Measurements from ENCODE around the gene NEGR1. TPM values are rescaled to one million over a fixed set of nuclear protein-coding genes. Genes with fewer than 3 reads are reported as not detected.

The NEGR1 gene
- total RNA-seq, 1 experiment from 2014 or later = 0.05 TPM

GRCh38 chr1:72056516-72056915 is 225.8 kb downstream of the NEGR1 start:
- H3K27me3 ChIP-seq (ENCODE audit: insufficient read depth, low read length) = no peaks in the 10 kb centered on the region
- no peaks in the 10 kb centered on the region for H3K36me3 ChIP-seq (ENCODE audit: control insufficient read depth in 1 of 2, insufficient read depth in 2 of 2, low read length in 2 of 2)
- H2AFZ ChIP-seq (ENCODE audit: low read depth, low read length, poor library complexity, severe bottlenecking) = no peak overlapping the region
- RAD21 ChIA-PET (ENCODE audit: low non-redundant PET in 1 of 2, low total read pairs in 2 of 2, uncharacterized antibody in 2 of 2, unreplicated experiment in 2 of 2) = no interaction called here
- H3K4me1 ChIP-seq (ENCODE audit: control insufficient read depth in 1 of 2, insufficient read depth in 2 of 2, low read length in 2 of 2) = no peaks in the 10 kb centered on the region
- H3K4me3 ChIP-seq (replicated peaks in 1 of 2; ENCODE audit: low read depth in 1 of 2, low read length in 2 of 2) = no peak overlapping the region
- DNase-seq (ENCODE audit: low read depth, low spot score) (no peak), ATAC-seq (no peak)
- H3K9ac ChIP-seq (ENCODE audit: low read length) = no peak overlapping the region
- POLR2A ChIA-PET = no interaction called here
- no peak overlapping the region for H3K4me2 ChIP-seq (ENCODE audit: low read length)
- peaks cover 3 to 10% of the 10 kb centered on the region in 2 experiments; a peak in 2 of 4 replicates for H3K9me3 ChIP-seq (ENCODE audit: control insufficient read depth in 1 of 2, insufficient read depth in 1 of 2, low read depth in 1 of 2, low read length in 2 of 2)
- no peak for TF ChIP-seq ELF1 (IDR thresholded peaks at IDR 0.05; ENCODE audit: borderline replicate concordance, low read depth)
- no peak for TF ChIP-seq RAD21 (IDR thresholded peaks at IDR 0.05; ENCODE audit: low read depth)
- TF ChIP-seq SIN3A (IDR thresholded peaks at IDR 0.05; ENCODE audit: low read depth) = no peak
- TF ChIP-seq SP1 (IDR thresholded peaks at IDR 0.05; ENCODE audit: low read depth) = no peak
- no peak for TF ChIP-seq MAX (IDR thresholded peaks at IDR 0.05)
- H3K9me2 ChIP-seq (ENCODE audit: insufficient read depth) = no peaks in the 10 kb centered on the region
- intact Hi-C loops (cut with micrococcal nuclease) = no loop called here
- H4K20me1 ChIP-seq (ENCODE audit: insufficient read depth) = no peaks in the 10 kb centered on the region
- no TSS peak for BruUV-seq (replicated peaks)
- no peak overlapping the region for H3K27ac ChIP-seq (ENCODE audit: low read depth, low read length)
- CTCF ChIA-PET = no interaction called here
- no peaks in the 10 kb centered on the region for H3K79me2 ChIP-seq (ENCODE audit: insufficient read depth, low read length)

GRCh38 chr1:72051538-72051937 is 230.8 kb downstream of the NEGR1 start:
- CTCF ChIA-PET = no interaction called here
- no peak for DNase-seq (ENCODE audit: low read depth, low spot score)

More at GRCh38 chr1:72051538-72051937, 230.8 kb downstream of the NEGR1 start:
- intact Hi-C loops (cut with micrococcal nuclease) = no loop called here
- Histone ChIP-seq H3K9ac (ENCODE audit: low read length) (no peak overlapping the region), H3K9me3 (ENCODE audit: control insufficient read depth in 1 of 2, insufficient read depth in 1 of 2, low read depth in 1 of 2, low read length in 2 of 2) (peaks cover 7 to 18% of the 10 kb centered on the region in 2 experiments; a peak in 2 of 4 replicates), H3K79me2 (ENCODE audit: insufficient read depth, low read length) (no peaks in the 10 kb centered on the region), H3K4me2 (ENCODE audit: low read length) (no peak overlapping the region), H3K27me3 (ENCODE audit: insufficient read depth, low read length) (no peaks in the 10 kb centered on the region), H4K20me1 (ENCODE audit: insufficient read depth) (no peaks in the 10 kb centered on the region), H3K27ac (ENCODE audit: low read depth, low read length) (no peak overlapping the region), H3K4me3 (replicated peaks in 1 of 2; ENCODE audit: low read depth in 1 of 2, low read length in 2 of 2) (no peak overlapping the region), H3K36me3 (ENCODE audit: control insufficient read depth in 1 of 2, insufficient read depth in 2 of 2, low read length in 2 of 2) (no peaks in the 10 kb centered on the region), H2AFZ (ENCODE audit: low read depth, low read length, poor library complexity, severe bottlenecking) (no peak overlapping the region), H3K9me2 (ENCODE audit: insufficient read depth) (no peaks in the 10 kb centered on the region), H3K4me1 (ENCODE audit: control insufficient read depth in 1 of 2, insufficient read depth in 2 of 2, low read length in 2 of 2) (no peaks in the 10 kb centered on the region)
- no peak for ATAC-seq
- no TSS peak for BruUV-seq (replicated peaks)
- POLR2A ChIA-PET = no interaction called here
- RAD21 ChIA-PET (ENCODE audit: low non-redundant PET in 1 of 2, low total read pairs in 2 of 2, uncharacterized antibody in 2 of 2, unreplicated experiment in 2 of 2) = no interaction called here
- TF ChIP-seq EZH2phosphoT487 (IDR thresholded peaks at IDR 0.05; ENCODE audit: borderline replicate concordance) = no peak
